ENCODE measurements around the gene PIGH. TPM values are rescaled to one million over a fixed set of nuclear protein-coding genes. Genes with fewer than 3 reads are reported as not detected.

PIGH gene
- total RNA-seq, 1 donor from 2014 or later: 24.3 TPM

DNA sequence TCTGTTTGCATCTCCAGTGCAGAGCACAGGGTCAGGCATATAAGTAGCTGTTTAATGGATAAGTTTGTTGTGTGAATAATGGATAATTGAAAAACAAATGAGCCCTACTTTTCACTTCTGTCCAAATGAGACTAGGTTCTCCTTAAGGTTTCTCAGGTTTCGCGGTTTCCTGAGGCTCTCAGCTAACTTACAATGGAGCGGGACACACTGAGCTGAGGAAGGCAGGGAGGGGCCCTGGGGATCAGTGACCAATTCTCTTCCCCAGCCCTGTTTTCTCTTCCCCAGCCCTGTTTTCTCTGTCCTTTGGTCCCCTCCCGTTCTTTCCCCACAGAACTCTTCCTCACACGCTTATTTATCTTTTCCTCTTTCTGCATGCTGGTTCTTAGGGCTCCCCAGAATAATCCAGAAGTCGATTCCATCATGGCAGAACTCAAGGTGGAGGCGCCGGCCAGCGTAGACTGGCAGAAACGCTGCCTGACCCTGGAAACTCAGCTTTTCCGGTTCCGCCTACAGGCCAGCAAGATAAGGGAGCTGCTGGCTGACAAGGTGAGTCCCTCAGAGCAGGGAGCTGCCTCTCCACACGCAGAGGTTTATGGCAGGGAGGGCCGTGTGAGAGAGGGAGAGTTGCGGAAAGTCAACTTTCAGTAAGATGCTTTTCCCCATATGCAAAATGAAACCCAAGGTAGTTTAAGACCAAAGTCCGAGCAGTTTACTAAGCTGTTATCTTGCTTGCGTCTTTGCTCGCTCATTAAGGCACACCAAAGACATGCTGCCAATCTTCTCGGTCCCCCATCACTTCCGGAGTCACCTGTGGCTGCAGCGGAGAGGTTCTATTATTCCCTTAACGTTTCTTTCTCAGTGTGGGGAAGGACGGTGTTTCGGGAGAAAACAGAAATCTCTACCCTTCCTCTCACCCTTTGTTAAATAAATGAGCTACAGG is 58.4 kb downstream of the PIGH start:
- Mint-ChIP-seq H3K27me3 (ENCODE audit: unreplicated experiment) (no peaks in the 10 kb centered on the region), H3K4me1 (ENCODE audit: low read depth, unreplicated experiment) (peaks cover 15% of the 10 kb centered on the region), H3K4me3 (ENCODE audit: unreplicated experiment) (no peak overlapping the region), H3K27ac (ENCODE audit: unreplicated experiment) (no peak overlapping the region), H3K9me3 (ENCODE audit: unreplicated experiment) (no peaks in the 10 kb centered on the region), H3K36me3 (ENCODE audit: unreplicated experiment) (peaks cover 23% of the 10 kb centered on the region)
- DNase-seq: no peak
- no peak for TF ChIP-seq CTCF (IDR thresholded peaks at IDR 0.05; ENCODE audit: partially characterized antibody, unreplicated experiment)

Other genes with a start within 250 kb of the PIGH start
- 108 TPM for gene ATP6V1D, start 240.5 kb downstream of the PIGH start, total RNA-seq (ENCODE audit: unreplicated experiment)
- 68.2 TPM for gene EIF2S1, start 239.9 kb downstream of the PIGH start, total RNA-seq (ENCODE audit: unreplicated experiment)
- not detected for gene PLEK2, start 188.1 kb downstream of the PIGH start, total RNA-seq (ENCODE audit: unreplicated experiment)
- 7.5 TPM for gene TMEM229B, start 111.5 kb downstream of the PIGH start, total RNA-seq (ENCODE audit: unreplicated experiment)
- gene PLEKHH1, start 67.0 kb downstream of the PIGH start, total RNA-seq (ENCODE audit: unreplicated experiment): 32.4 TPM
- gene ARG2, start 19.7 kb upstream of the PIGH start, total RNA-seq (ENCODE audit: unreplicated experiment): 78.7 TPM
- 77.7 TPM for gene VTI1B, start 74.4 kb upstream of the PIGH start, total RNA-seq (ENCODE audit: unreplicated experiment)
- gene RDH11, start 95.5 kb upstream of the PIGH start, total RNA-seq (ENCODE audit: unreplicated experiment): 94.7 TPM
- 0.22 TPM for gene RDH12, start 101.6 kb upstream of the PIGH start, total RNA-seq (ENCODE audit: unreplicated experiment)
- gene ZFYVE26, start 216.3 kb upstream of the PIGH start, total RNA-seq (ENCODE audit: unreplicated experiment): 32.5 TPM
- gene RAD51B, start 219.5 kb upstream of the PIGH start, total RNA-seq (ENCODE audit: unreplicated experiment): 9.7 TPM

Data from glutamatergic neuron (in vitro differentiated cells).